ENCODE measurements around the gene TMEM266.

TMEM266 gene

GRCh38 chr15:76117181-76117580 is 57.4 kb downstream of the TMEM266 start:
- Mint-ChIP-seq H3K27ac (no peak overlapping the region), H3K4me3 (no peak overlapping the region)
- ATAC-seq (replicated peaks), result no peak

GRCh38 chr15:76118767-76119166 is 59.0 kb downstream of the TMEM266 start:
- no peak overlapping the region for H3K4me3 Mint-ChIP-seq
- no peak for DNase-seq
- no peaks in the 10 kb centered on the region for H3K36me3 Mint-ChIP-seq (ENCODE audit: insufficient read depth)
- H3K27ac Mint-ChIP-seq, result no peak overlapping the region
- no peaks in the 10 kb centered on the region for H3K9me3 Mint-ChIP-seq
- no peaks in the 10 kb centered on the region for H3K4me1 Mint-ChIP-seq (ENCODE audit: low read depth in 2 of 2)
- ATAC-seq (replicated peaks), result no peak
- H3K27me3 Mint-ChIP-seq, result peaks cover 38 to 53% of the 10 kb centered on the region in 2 donors

More at GRCh38 chr15:76117181-76117580, 57.4 kb downstream of the TMEM266 start:
- no peak for DNase-seq
- Mint-ChIP-seq H3K27me3 (peaks cover 33 to 51% of the 10 kb centered on the region in 2 donors), H3K4me1 (ENCODE audit: low read depth in 2 of 2) (no peaks in the 10 kb centered on the region), H3K9me3 (no peaks in the 10 kb centered on the region), H3K36me3 (ENCODE audit: insufficient read depth) (no peaks in the 10 kb centered on the region)

GRCh38 chr15:76123031-76123430 is 63.2 kb downstream of the TMEM266 start:
- H3K36me3 Mint-ChIP-seq (ENCODE audit: insufficient read depth), result no peaks in the 10 kb centered on the region
- peaks cover 25 to 29% of the 10 kb centered on the region in 2 donors for H3K27me3 Mint-ChIP-seq
- no peak overlapping the region for H3K27ac Mint-ChIP-seq
- no peaks in the 10 kb centered on the region for H3K4me1 Mint-ChIP-seq (ENCODE audit: low read depth in 2 of 2)
- DNase-seq (no peak), ATAC-seq (replicated peaks) (no peak)
- no peak overlapping the region for H3K4me3 Mint-ChIP-seq
- no peaks in the 10 kb centered on the region for H3K9me3 Mint-ChIP-seq

GRCh38 chr15:76127169-76127568 is 67.4 kb downstream of the TMEM266 start:
- Mint-ChIP-seq H3K27ac (no peak overlapping the region), H3K36me3 (ENCODE audit: insufficient read depth) (no peaks in the 10 kb centered on the region), H3K4me1 (ENCODE audit: low read depth in 2 of 2) (no peaks in the 10 kb centered on the region), H3K27me3 (peaks cover 33 to 37% of the 10 kb centered on the region in 2 donors), H3K4me3 (no peak overlapping the region), H3K9me3 (no peaks in the 10 kb centered on the region)
- ATAC-seq (replicated peaks) (no peak), DNase-seq (no peak)

- Mint-ChIP-seq H3K4me3 (no peak overlapping the region), H3K9me3 (no peaks in the 10 kb centered on the region), H3K36me3 (ENCODE audit: insufficient read depth) (no peaks in the 10 kb centered on the region), H3K27ac (no peak overlapping the region), H3K4me1 (ENCODE audit: low read depth in 2 of 2) (no peaks in the 10 kb centered on the region), H3K27me3 (peaks cover 26 to 37% of the 10 kb centered on the region in 2 donors)
- DNase-seq (no peak), ATAC-seq (replicated peaks) (no peak)
These were observed 68.1 kb downstream of the TMEM266 start for GRCh38 chr15:76127880-76128279.

- Mint-ChIP-seq H3K27ac (no peak overlapping the region), H3K27me3 (peaks cover 35 to 42% of the 10 kb centered on the region in 2 donors), H3K4me1 (ENCODE audit: low read depth in 2 of 2) (no peaks in the 10 kb centered on the region), H3K9me3 (no peaks in the 10 kb centered on the region), H3K36me3 (ENCODE audit: insufficient read depth) (no peaks in the 10 kb centered on the region), H3K4me3 (no peak overlapping the region)
- ATAC-seq (replicated peaks) (no peak), DNase-seq (no peak)
These were observed 74.8 kb downstream of the TMEM266 start for GRCh38 chr15:76134537-76134936.

- DNase-seq (no peak), ATAC-seq (replicated peaks) (no peak)
- H3K27ac Mint-ChIP-seq, result no peak overlapping the region
- no peak overlapping the region for H3K4me3 Mint-ChIP-seq
- H3K27me3 Mint-ChIP-seq, result peaks cover 34 to 35% of the 10 kb centered on the region in 2 donors
- H3K4me1 Mint-ChIP-seq (ENCODE audit: low read depth in 2 of 2), result no peaks in the 10 kb centered on the region
- no peaks in the 10 kb centered on the region for H3K36me3 Mint-ChIP-seq (ENCODE audit: insufficient read depth)
- H3K9me3 Mint-ChIP-seq, result no peaks in the 10 kb centered on the region
These were observed 75.7 kb downstream of the TMEM266 start for GRCh38 chr15:76135516-76135915.

- ATAC-seq (replicated peaks), result no peak
- Mint-ChIP-seq H3K36me3 (ENCODE audit: insufficient read depth) (no peaks in the 10 kb centered on the region), H3K27me3 (peaks cover 45 to 48% of the 10 kb centered on the region in 2 donors), H3K27ac (no peak overlapping the region), H3K4me1 (ENCODE audit: low read depth in 2 of 2) (no peaks in the 10 kb centered on the region), H3K4me3 (no peak overlapping the region), H3K9me3 (no peaks in the 10 kb centered on the region)
- no peak for DNase-seq
These were observed 78.7 kb downstream of the TMEM266 start for GRCh38 chr15:76138436-76138835.

- Mint-ChIP-seq H3K36me3 (ENCODE audit: insufficient read depth) (no peaks in the 10 kb centered on the region), H3K9me3 (no peaks in the 10 kb centered on the region), H3K4me1 (ENCODE audit: low read depth in 2 of 2) (no peaks in the 10 kb centered on the region), H3K4me3 (no peak overlapping the region), H3K27me3 (peaks cover 54 to 59% of the 10 kb centered on the region in 2 donors), H3K27ac (no peak overlapping the region)
- peak; percentile 61 to 74 (median 67) for DNase-seq
- peak; percentile 79 for ATAC-seq (replicated peaks)
These were observed 79.7 kb downstream of the TMEM266 start for GRCh38 chr15:76139368-76140073.

- Mint-ChIP-seq H3K4me3 (no peak overlapping the region), H3K4me1 (ENCODE audit: low read depth in 2 of 2) (no peaks in the 10 kb centered on the region), H3K36me3 (ENCODE audit: insufficient read depth) (no peaks in the 10 kb centered on the region), H3K27me3 (peaks cover 54 to 64% of the 10 kb centered on the region in 2 donors), H3K9me3 (no peaks in the 10 kb centered on the region), H3K27ac (no peak overlapping the region)
- ATAC-seq (replicated peaks) (no peak), DNase-seq (no peak)
These were observed 80.3 kb downstream of the TMEM266 start for GRCh38 chr15:76140074-76140464.

GRCh38 chr15:76146812-76147211 is 87.0 kb downstream of the TMEM266 start:
- H3K4me1 Mint-ChIP-seq (ENCODE audit: low read depth in 2 of 2), result peaks cover 8 to 10% of the 10 kb centered on the region in 2 donors
- H3K9me3 Mint-ChIP-seq, result no peaks in the 10 kb centered on the region
- H3K27ac Mint-ChIP-seq, result no peak overlapping the region
- peaks cover 47 to 48% of the 10 kb centered on the region in 2 donors for H3K27me3 Mint-ChIP-seq
- no peak overlapping the region for H3K4me3 Mint-ChIP-seq
- no peak for DNase-seq
- H3K36me3 Mint-ChIP-seq (ENCODE audit: insufficient read depth), result no peaks in the 10 kb centered on the region
- no peak for ATAC-seq (replicated peaks)

- Mint-ChIP-seq H3K4me3 (peak overlapping the region in 1 of 2 donors; percentile 53), H3K27ac (no peak overlapping the region), H3K4me1 (ENCODE audit: low read depth in 2 of 2) (peaks cover 8 to 10% of the 10 kb centered on the region in 2 donors), H3K27me3 (peaks cover 40 to 42% of the 10 kb centered on the region in 2 donors), H3K36me3 (ENCODE audit: insufficient read depth) (no peaks in the 10 kb centered on the region), H3K9me3 (no peaks in the 10 kb centered on the region)
- DNase-seq, result peak; percentile 59 to 67 (median 61)
- ATAC-seq (replicated peaks), result peak; percentile 71
These were observed 88.3 kb downstream of the TMEM266 start for GRCh38 chr15:76147906-76148570.

- peaks cover 26 to 28% of the 10 kb centered on the region in 2 donors for H3K27me3 Mint-ChIP-seq
- no peak overlapping the region for H3K27ac Mint-ChIP-seq
- H3K4me1 Mint-ChIP-seq (ENCODE audit: low read depth in 2 of 2), result peaks cover 8 to 10% of the 10 kb centered on the region in 2 donors
- peaks cover 3% of the 10 kb centered on the region for H3K36me3 Mint-ChIP-seq (ENCODE audit: insufficient read depth)
- H3K4me3 Mint-ChIP-seq, result no peak overlapping the region
- no peak for ATAC-seq (replicated peaks)
- no peaks in the 10 kb centered on the region for H3K9me3 Mint-ChIP-seq
- no peak for DNase-seq
These were observed 89.6 kb downstream of the TMEM266 start for GRCh38 chr15:76149291-76149915.
